Measurements from ENCODE around the gene TMEM115. TPM values are rescaled to one million over a fixed set of nuclear protein-coding genes. Genes with fewer than 3 reads are reported as not detected.

The TMEM115 gene
- total and polyA plus RNA-seq, 9 of the 15 experiments (the other 6 are each of a cell fraction or from before 2014, with no cell fraction given) = 1.6 to 26.9 (median 14.1) TPM

GRCh38 chr3:50350527-50351322, 8.6 kb downstream of the TMEM115 start, which contains the start of the genes CYB561D2 and NPRL2 (continued):
- TF ChIP-seq MTA3 (IDR thresholded peaks at IDR 0.05; ENCODE audit: borderline replicate concordance) (peak; percentile 54; the same call in 1 of the 2 replicates), TCFL5 (CRISPR knock-in tag; conservative IDR thresholded peaks at IDR 0.05) (no peak), NUFIP1 (IDR thresholded peaks at IDR 0.05; ENCODE audit: partially characterized antibody) (no peak), CHD2 (IDR thresholded peaks at IDR 0.05; ENCODE audit: low read depth, low read length) (peak; percentile 59; the same call in 1 of the 2 replicates), ZNF197 (CRISPR knock-in tag; IDR thresholded peaks at IDR 0.05; ENCODE audit: low read depth) (0 out of 2 replicates have a peak, but pooled peaks have one; percentile 89), GATAD2A (IDR thresholded peaks at IDR 0.05) (no peak), ZNF644 (tag; IDR thresholded peaks at IDR 0.05; ENCODE audit: low read depth) (peak; percentile 93), THRAP3 (IDR thresholded peaks at IDR 0.05; ENCODE audit: borderline replicate concordance) (no peak), HOXB6 (CRISPR knock-in tag; IDR thresholded peaks at IDR 0.05; ENCODE audit: borderline replicate concordance) (no peak), SMAD2 (IDR thresholded peaks at IDR 0.05; ENCODE audit: low read depth, low read length) (no peak), CBX3 (IDR thresholded peaks at IDR 0.05; ENCODE audit: borderline replicate concordance in 1 of 2, low read length in 2 of 2) (no peak), LCOR (CRISPR knock-in tag; IDR thresholded peaks at IDR 0.05) (no peak), TFAM (CRISPR knock-in tag; conservative IDR thresholded peaks at IDR 0.05) (no peak), NFE2L1 (tag; IDR thresholded peaks at IDR 0.05; ENCODE audit: borderline replicate concordance, low read depth) (no peak), ZNF3 (CRISPR knock-in tag; IDR thresholded peaks at IDR 0.05) (no peak), NR2C1 (IDR thresholded peaks at IDR 0.05) (peak; percentile 94), NR2C1 (tag; IDR thresholded peaks at IDR 0.05) (peak; percentile 96), CREBBP (IDR thresholded peaks at IDR 0.05; ENCODE audit: low read depth, low read length) (no peak), ZNF347 (CRISPR knock-in tag; IDR thresholded peaks at IDR 0.05; ENCODE audit: low read depth) (no peak), PRMT5 (CRISPR knock-in tag; IDR thresholded peaks at IDR 0.05) (no peak), ZNF274 (IDR thresholded peaks at IDR 0.05; ENCODE audit: borderline replicate concordance, low read depth, low read length) (no peak), ZNF717 (CRISPR knock-in tag; IDR thresholded peaks at IDR 0.05) (no peak), SNIP1 (IDR thresholded peaks at IDR 0.05; ENCODE audit: low read depth) (no peak)
- TF ChIP-seq, protein P1, sequence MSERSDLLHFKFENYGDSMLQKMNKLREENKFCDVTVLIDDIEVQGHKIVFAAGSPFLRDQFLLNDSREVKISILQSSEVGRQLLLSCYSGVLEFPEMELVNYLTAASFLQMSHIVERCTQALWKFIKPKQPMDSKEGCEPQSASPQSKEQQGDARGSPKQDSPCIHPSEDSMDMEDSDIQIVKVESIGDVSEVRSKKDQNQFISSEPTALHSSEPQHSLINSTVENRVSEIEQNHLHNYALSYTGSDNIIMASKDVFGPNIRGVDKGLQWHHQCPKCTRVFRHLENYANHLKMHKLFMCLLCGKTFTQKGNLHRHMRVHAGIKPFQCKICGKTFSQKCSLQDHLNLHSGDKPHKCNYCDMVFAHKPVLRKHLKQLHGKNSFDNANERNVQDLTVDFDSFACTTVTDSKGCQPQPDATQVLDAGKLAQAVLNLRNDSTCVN (CRISPR knock-in tag; IDR thresholded peaks at IDR 0.05) = no peak
- TF ChIP-seq, protein P2, sequence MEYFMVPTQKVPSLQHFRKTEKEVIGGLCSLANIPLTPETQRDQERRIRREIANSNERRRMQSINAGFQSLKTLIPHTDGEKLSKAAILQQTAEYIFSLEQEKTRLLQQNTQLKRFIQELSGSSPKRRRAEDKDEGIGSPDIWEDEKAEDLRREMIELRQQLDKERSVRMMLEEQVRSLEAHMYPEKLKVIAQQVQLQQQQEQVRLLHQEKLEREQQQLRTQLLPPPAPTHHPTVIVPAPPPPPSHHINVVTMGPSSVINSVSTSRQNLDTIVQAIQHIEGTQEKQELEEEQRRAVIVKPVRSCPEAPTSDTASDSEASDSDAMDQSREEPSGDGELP (CRISPR knock-in tag; IDR thresholded peaks at IDR 0.05; ENCODE audit: borderline replicate concordance) = peak; percentile 97
- TF ChIP-seq, protein P3, sequence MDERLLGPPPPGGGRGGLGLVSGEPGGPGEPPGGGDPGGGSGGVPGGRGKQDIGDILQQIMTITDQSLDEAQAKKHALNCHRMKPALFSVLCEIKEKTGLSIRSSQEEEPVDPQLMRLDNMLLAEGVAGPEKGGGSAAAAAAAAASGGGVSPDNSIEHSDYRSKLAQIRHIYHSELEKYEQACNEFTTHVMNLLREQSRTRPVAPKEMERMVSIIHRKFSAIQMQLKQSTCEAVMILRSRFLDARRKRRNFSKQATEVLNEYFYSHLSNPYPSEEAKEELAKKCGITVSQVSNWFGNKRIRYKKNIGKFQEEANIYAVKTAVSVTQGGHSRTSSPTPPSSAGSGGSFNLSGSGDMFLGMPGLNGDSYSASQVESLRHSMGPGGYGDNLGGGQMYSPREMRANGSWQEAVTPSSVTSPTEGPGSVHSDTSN (CRISPR knock-in tag; IDR thresholded peaks at IDR 0.05; ENCODE audit: low read depth) = no peak
- TF ChIP-seq, protein P3 (tag; conservative IDR thresholded peaks at IDR 0.05; ENCODE audit: low read depth) = no peak
